Ishikawa (cell line): ENCODE measurements around the gene GCDH.

Experiments
- CEBPB ChIP-seq: IDR thresholded peaks from 2 replicates; pipeline ENCODE4 v1.6.1; 2012
- CREB1 ChIP-seq: IDR thresholded peaks from 2 replicates; pipeline ENCODE4 v1.6.1; 2012; ENCODE audit warnings: low read depth
- EGR1 ChIP-seq: IDR thresholded peaks from 2 replicates; pipeline ENCODE4 v1.6.1; 2012
- EP300 ChIP-seq: IDR thresholded peaks from 2 replicates; pipeline ENCODE4 v1.6.1; 2012; ENCODE audit warnings: borderline replicate concordance
- FOXM1 ChIP-seq: IDR thresholded peaks from 2 replicates; pipeline ENCODE4 v1.6.1; 2012; ENCODE audit warnings: low read depth, borderline replicate concordance
- MAX ChIP-seq: IDR thresholded peaks from 2 replicates; pipeline ENCODE4 v1.6.1; 2012
- NFIC ChIP-seq: IDR thresholded peaks from 2 replicates; pipeline ENCODE4 v1.6.1; 2012
- RAD21 ChIP-seq: IDR thresholded peaks from 2 replicates; pipeline ENCODE4 v1.6.1; 2012; ENCODE audit warnings: low read depth
- REST ChIP-seq: IDR thresholded peaks from 2 replicates; pipeline ENCODE4 v1.6.1; 2012; ENCODE audit warnings: low read depth, mild to moderate bottlenecking
- TAF1 ChIP-seq: IDR thresholded peaks from 2 replicates; pipeline ENCODE4 v1.6.1; 2012; ENCODE audit warnings: low read depth, mild to moderate bottlenecking
- TCF12 ChIP-seq: IDR thresholded peaks from 2 replicates; pipeline ENCODE4 v1.6.1; 2012; ENCODE audit warnings: low read depth
- TEAD4 ChIP-seq: IDR thresholded peaks from 2 replicates; pipeline ENCODE4 v1.6.1; 2012
- USF1 ChIP-seq: IDR thresholded peaks from 2 replicates; pipeline ENCODE4 v1.6.1; 2012
- YY1 ChIP-seq: IDR thresholded peaks from 2 replicates; pipeline ENCODE4 v1.6.1; 2012; ENCODE audit warnings: low read depth
- ZBTB7A ChIP-seq: IDR thresholded peaks from 2 replicates; pipeline ENCODE4 v1.6.1; 2012; ENCODE audit warnings: low read depth

Gene GCDH

DNA sequence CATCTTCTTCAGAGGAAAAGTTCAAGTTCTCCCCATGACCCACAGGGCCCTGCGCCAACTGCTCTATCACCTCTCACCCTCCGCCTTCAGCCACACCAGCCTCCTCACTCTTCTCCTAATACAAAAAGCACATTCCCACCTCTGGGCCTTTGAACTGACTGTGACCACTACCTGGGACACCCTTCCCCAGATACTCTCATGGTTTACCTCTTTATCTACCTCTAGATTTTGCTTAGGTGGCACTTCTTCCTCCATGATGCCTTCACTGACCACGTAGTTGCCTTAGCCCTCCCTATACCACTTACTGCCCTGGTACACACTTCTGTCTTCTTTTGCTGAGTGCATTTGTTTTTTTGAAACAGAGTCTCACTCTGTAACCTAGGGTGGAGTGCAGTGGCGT, 32.0 kb downstream of the GCDH start:
- no peak for TF ChIP-seq EP300
- TF ChIP-seq TAF1, result no peak
- no peak for TF ChIP-seq CEBPB
- no peak for TF ChIP-seq NFIC
- no peak for TF ChIP-seq FOXM1
- no peak for TF ChIP-seq USF1
- no peak for TF ChIP-seq EGR1
- no peak for TF ChIP-seq YY1
- TF ChIP-seq TEAD4, result no peak
- TF ChIP-seq ZBTB7A, result no peak
- no peak for TF ChIP-seq TCF12
- TF ChIP-seq MAX, result no peak
- no peak for TF ChIP-seq CREB1
- TF ChIP-seq REST, result no peak

GRCh38 chr19:12924621-12925310, 33.8 kb downstream of the GCDH start:
- TF ChIP-seq NFIC (no peak), EGR1 (no peak), REST (no peak), MAX (no peak), TAF1 (no peak), EP300 (no peak), FOXM1 (no peak), RAD21 (no peak), TEAD4 (no peak), TCF12 (no peak), CEBPB (no peak), ZBTB7A (no peak), CREB1 (no peak), USF1 (no peak), YY1 (no peak)

GRCh38 chr19:12930002-12930645, 39.2 kb downstream of the GCDH start:
- TF ChIP-seq TAF1 (no peak), FOXM1 (no peak), EP300 (no peak), EGR1 (no peak)

GRCh38 chr19:12932392-12933286, 41.7 kb downstream of the GCDH start:
- TF ChIP-seq REST, result no peak
- no peak for TF ChIP-seq YY1
- no peak for TF ChIP-seq MAX
